Neural progenitor cell (in vitro differentiated cells): ENCODE measurements around the gene EIF5. TPM values are rescaled to one million over a fixed set of nuclear protein-coding genes. Genes with fewer than 3 reads are reported as not detected.

ENCODE experiments used
- DNase-seq: peaks from one replicate; pipeline ENCODE4 v3.0.0-alpha.2; 2016; ENCODE audit warnings: low spot score
- H2AFZ ChIP-seq: fragments of 200-600 bp; sonication (generic); replicated peaks from 2 replicates; pipeline ENCODE4 v1.6.1; 2016; ENCODE audit warnings: antibody characterized with exemption
- H3F3A ChIP-seq: fragments of 200-600 bp; sonication (generic); 2 replicates; pipeline ENCODE4 v1.6.1; 2016; ENCODE audit warnings: antibody characterized with exemption, low read depth
- H3K27ac ChIP-seq: fragments of 200-600 bp; sonication (generic); 2 replicates; pipeline ENCODE4 v1.5.1; 2016; ENCODE audit warnings: mild to moderate bottlenecking
- H3K27me3 ChIP-seq: fragments of 200-600 bp; sonication (generic); 2 replicates; pipeline ENCODE4 v1.6.1; 2016; ENCODE audit warnings: mild to moderate bottlenecking, moderate library complexity
- H3K36me3 ChIP-seq: fragments of 200-600 bp; sonication (generic); 2 replicates; pipeline ENCODE4 v1.5.1; 2016
- H3K4me1 ChIP-seq: fragments of 200-600 bp; sonication (generic); 2 replicates; pipeline ENCODE4 v1.6.1; 2016; ENCODE audit warnings: mixed run types
- H3K4me2 ChIP-seq: fragments of 200-600 bp; sonication (generic); 2 replicates; pipeline ENCODE4 v1.6.1; 2016
- H3K4me3 ChIP-seq: fragments of 200-600 bp; sonication (generic); 2 replicates; pipeline ENCODE4 v1.5.1; 2016
- H3K79me2 ChIP-seq: fragments of 200-600 bp; sonication (generic); 2 replicates; pipeline ENCODE4 v1.6.1; 2016; ENCODE audit warnings: low read depth
- H3K9ac ChIP-seq: fragments of 200-600 bp; sonication (generic); 2 replicates; pipeline ENCODE4 v1.6.1; 2016
- H3K9me3 ChIP-seq: fragments of 200-600 bp; sonication (generic); 2 replicates; pipeline ENCODE4 v1.5.1; 2016; ENCODE audit warnings: low read depth
- H4K20me1 ChIP-seq: fragments of 200-600 bp; sonication (generic); 2 replicates; pipeline ENCODE4 v1.6.1; 2016; ENCODE audit warnings: low read depth
- H3K27ac Mint-ChIP-seq: 3 replicates; pipeline ENCODE4 v1.8.0; 2021; ENCODE audit warnings: mixed read lengths
- H3K27me3 Mint-ChIP-seq: 2 replicates; pipeline ENCODE4 v1.8.0; 2022; ENCODE audit warnings: low read depth, mild to moderate bottlenecking, inconsistent platforms, moderate library complexity, mixed read lengths; ENCODE audit not compliant: insufficient read depth
- H3K36me3 Mint-ChIP-seq: 3 replicates; pipeline ENCODE4 v1.8.0; 2021; ENCODE audit warnings: mixed read lengths
- H3K4me1 Mint-ChIP-seq: 3 replicates; pipeline ENCODE4 v1.8.0; 2021; ENCODE audit warnings: mixed read lengths
- H3K4me3 Mint-ChIP-seq: 3 replicates; pipeline ENCODE4 v1.8.0; 2021; ENCODE audit warnings: mild to moderate bottlenecking, moderate library complexity, mixed read lengths
- H3K9me3 Mint-ChIP-seq: 3 replicates; pipeline ENCODE4 v1.8.0; 2020; ENCODE audit warnings: mixed read lengths
- EZH2 ChIP-seq: fragments of 200-600 bp; sonication (generic); IDR thresholded peaks from 2 replicates; pipeline ENCODE4 v1.6.1; 2017; ENCODE audit warnings: antibody characterized with exemption, mild to moderate bottlenecking, moderate library complexity
- EZH2phosphoT487 ChIP-seq: fragments of 200-600 bp; sonication (generic); IDR thresholded peaks from 2 replicates; pipeline ENCODE4 v1.6.1; 2017; ENCODE audit warnings: antibody characterized with exemption
- total RNA-seq: library from RNA; depleted of rRNA; stranded (reverse); fragments of >200 nt; gene quantifications from 2 replicates; pipeline ENCODE4 v1.2.3, GENCODE V29; 2015; ENCODE audit warnings: low replicate concordance
- TF ChIP-seq, protein P1 (sequence below): fragments of 200-600 bp; sonication (generic); IDR thresholded peaks from 2 replicates; pipeline ENCODE4 v1.5.1; 2017; ENCODE audit warnings: antibody characterized with exemption, mild to moderate bottlenecking

Gene EIF5
- total RNA-seq, 1 donor from 2014 or later: 216 TPM

DNA sequence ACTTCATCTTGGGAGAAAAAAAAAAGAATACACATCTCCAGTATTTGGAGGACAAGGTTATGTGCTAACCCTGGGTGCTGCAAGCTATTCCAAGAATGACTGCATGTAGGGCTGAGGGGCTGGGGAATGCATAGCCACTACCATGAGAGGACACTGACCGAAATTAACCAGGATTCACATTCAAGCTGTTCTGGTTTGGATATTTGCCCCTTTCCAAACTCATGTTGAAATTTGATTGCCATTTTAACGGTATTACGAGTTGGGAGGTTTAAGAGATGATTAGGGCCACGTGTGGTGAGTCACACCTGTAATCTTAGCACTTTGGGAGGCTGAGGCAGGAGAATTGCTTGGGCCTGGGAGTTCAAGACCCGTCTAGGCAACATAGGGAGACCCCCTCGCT, 32.7 kb downstream of the EIF5 start:
- H3K4me1 Mint-ChIP-seq: peaks cover under 1% of the 10 kb centered on the region
- H3K79me2 ChIP-seq: no peaks in the 10 kb centered on the region

DNA sequence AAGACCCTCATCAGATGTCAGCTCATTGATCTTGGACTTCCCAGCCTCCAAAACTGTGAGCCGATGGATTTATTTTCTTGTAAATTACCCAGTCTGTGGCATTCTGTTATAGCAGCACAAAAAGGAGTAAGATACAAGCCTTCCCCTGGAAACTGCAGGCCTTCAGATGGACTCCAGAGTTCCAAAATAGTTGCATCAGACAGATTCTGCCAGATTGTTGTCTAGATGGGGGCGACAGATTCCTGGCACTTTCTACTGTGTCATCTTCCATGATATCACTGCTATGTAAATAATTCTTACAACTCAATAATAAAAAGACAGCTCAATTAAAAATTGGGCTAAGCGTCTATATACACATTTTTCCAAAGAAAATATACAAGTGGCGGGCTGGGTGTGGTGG, 34.0 kb downstream of the EIF5 start:
- Histone ChIP-seq H3K27ac (no peak overlapping the region), H3K27me3 (no peaks in the 10 kb centered on the region), H4K20me1 (no peaks in the 10 kb centered on the region), H3K36me3 (no peaks in the 10 kb centered on the region), H3K4me2 (no peak overlapping the region), H2AFZ (no peak overlapping the region), H3K9me3 (no peaks in the 10 kb centered on the region), H3F3A (no peaks in the 10 kb centered on the region), H3K79me2 (no peaks in the 10 kb centered on the region), H3K9ac (no peak overlapping the region), H3K4me1 (no peaks in the 10 kb centered on the region), H3K4me3 (no peak overlapping the region)
- Mint-ChIP-seq H3K4me1 (peaks cover 12% of the 10 kb centered on the region), H3K9me3 (peaks cover 7% of the 10 kb centered on the region), H3K36me3 (peaks cover 2% of the 10 kb centered on the region), H3K27ac (no peak overlapping the region), H3K4me3 (no peak overlapping the region), H3K27me3 (peaks cover 12% of the 10 kb centered on the region)
- DNase-seq: no peak
- TF ChIP-seq EZH2 (no peak), EZH2phosphoT487 (no peak)
- TF ChIP-seq, protein P1, sequence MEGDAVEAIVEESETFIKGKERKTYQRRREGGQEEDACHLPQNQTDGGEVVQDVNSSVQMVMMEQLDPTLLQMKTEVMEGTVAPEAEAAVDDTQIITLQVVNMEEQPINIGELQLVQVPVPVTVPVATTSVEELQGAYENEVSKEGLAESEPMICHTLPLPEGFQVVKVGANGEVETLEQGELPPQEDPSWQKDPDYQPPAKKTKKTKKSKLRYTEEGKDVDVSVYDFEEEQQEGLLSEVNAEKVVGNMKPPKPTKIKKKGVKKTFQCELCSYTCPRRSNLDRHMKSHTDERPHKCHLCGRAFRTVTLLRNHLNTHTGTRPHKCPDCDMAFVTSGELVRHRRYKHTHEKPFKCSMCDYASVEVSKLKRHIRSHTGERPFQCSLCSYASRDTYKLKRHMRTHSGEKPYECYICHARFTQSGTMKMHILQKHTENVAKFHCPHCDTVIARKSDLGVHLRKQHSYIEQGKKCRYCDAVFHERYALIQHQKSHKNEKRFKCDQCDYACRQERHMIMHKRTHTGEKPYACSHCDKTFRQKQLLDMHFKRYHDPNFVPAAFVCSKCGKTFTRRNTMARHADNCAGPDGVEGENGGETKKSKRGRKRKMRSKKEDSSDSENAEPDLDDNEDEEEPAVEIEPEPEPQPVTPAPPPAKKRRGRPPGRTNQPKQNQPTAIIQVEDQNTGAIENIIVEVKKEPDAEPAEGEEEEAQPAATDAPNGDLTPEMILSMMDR: no peak

More for the DNA sequence above, 32.7 kb downstream of the EIF5 start:
- Mint-ChIP-seq H3K27ac (no peak overlapping the region), H3K9me3 (peaks cover 18% of the 10 kb centered on the region), H3K27me3 (peaks cover 7% of the 10 kb centered on the region), H3K4me3 (peak overlapping the region; percentile 24), H3K36me3 (peaks cover 2% of the 10 kb centered on the region)
- Histone ChIP-seq H4K20me1 (no peaks in the 10 kb centered on the region), H2AFZ (no peak overlapping the region), H3K36me3 (no peaks in the 10 kb centered on the region), H3K9ac (no peak overlapping the region), H3K9me3 (no peaks in the 10 kb centered on the region), H3F3A (no peaks in the 10 kb centered on the region), H3K4me3 (no peak overlapping the region), H3K27ac (no peak overlapping the region), H3K4me2 (no peak overlapping the region), H3K27me3 (no peaks in the 10 kb centered on the region), H3K4me1 (no peaks in the 10 kb centered on the region)
- DNase-seq: no peak
- TF ChIP-seq EZH2phosphoT487: no peak
- TF ChIP-seq EZH2: no peak
- TF ChIP-seq, protein P1: no peak

DNA sequence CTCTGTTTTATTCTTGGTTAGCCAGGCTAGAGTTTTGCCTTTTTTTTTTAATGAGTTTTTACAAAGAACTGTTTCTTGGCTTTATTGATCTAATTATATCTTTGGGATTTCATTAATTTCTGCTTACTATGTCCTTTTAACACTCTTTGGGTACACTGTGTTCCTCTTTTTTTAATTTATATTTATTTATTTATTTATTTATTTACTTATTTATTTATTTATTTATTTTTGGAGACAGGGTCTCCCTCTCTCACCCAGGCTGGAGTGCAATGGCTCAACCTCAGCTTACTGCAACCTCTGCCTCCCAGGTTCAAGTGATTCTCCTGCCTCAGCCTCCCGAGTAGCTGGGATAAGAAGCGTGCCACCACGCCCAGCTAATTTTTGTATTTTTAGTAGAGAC, 36.0 kb downstream of the EIF5 start:
- TF ChIP-seq EZH2phosphoT487 (no peak), EZH2 (no peak)
- TF ChIP-seq, protein P1: no peak
- Histone ChIP-seq H4K20me1 (no peaks in the 10 kb centered on the region), H3K36me3 (no peaks in the 10 kb centered on the region), H3K4me2 (no peak overlapping the region), H3K9ac (no peak overlapping the region), H3K27me3 (no peaks in the 10 kb centered on the region), H3K9me3 (no peaks in the 10 kb centered on the region), H3K4me3 (no peak overlapping the region), H3K27ac (no peak overlapping the region), H3K79me2 (no peaks in the 10 kb centered on the region), H3F3A (no peaks in the 10 kb centered on the region), H3K4me1 (no peaks in the 10 kb centered on the region), H2AFZ (no peak overlapping the region)
- peaks cover 10% of the 10 kb centered on the region for H3K27me3 Mint-ChIP-seq
- no peak overlapping the region for H3K4me3 Mint-ChIP-seq
- no peaks in the 10 kb centered on the region for H3K9me3 Mint-ChIP-seq
- no peak overlapping the region for H3K27ac Mint-ChIP-seq
- no peaks in the 10 kb centered on the region for H3K36me3 Mint-ChIP-seq
- peaks cover 19% of the 10 kb centered on the region for H3K4me1 Mint-ChIP-seq
- DNase-seq: no peak
